CD4-positive, alpha-beta memory T cell (primary cell): Measurements from ENCODE around the gene DKK2. TPM values are rescaled to one million over a fixed set of nuclear protein-coding genes. Genes with fewer than 3 reads are reported as not detected.
"Not testable (repeated sequence)": the region's sequence is repeated elsewhere in the genome, so short reads cannot be mapped to it uniquely, and the experiment has no call there.

Experiments used
- CTCF ChIA-PET: fragments of 350-600 bp; sonication (Branson Sonifier 250); formaldehyde crosslinking; loops from one replicate; lab custom pipeline; 2021; ENCODE audit warnings: inconsistent platforms; ENCODE audit not compliant: partially characterized antibody; lab: Charles Lee
- POLR2A ChIA-PET: fragments of 350-600 bp; sonication (Branson Sonifier 250); formaldehyde crosslinking; loops from one replicate; lab custom pipeline; 2021; ENCODE audit not compliant: partially characterized antibody; lab: Charles Lee
- DNase-seq, 5 donors: peaks; one replicate each; pipeline versions ENCODE4 v3.0.0 to v3.0.0-alpha.2; 2020 to 2022; ENCODE audit warnings: mixed read lengths in 1 of 5
- H3K27ac ChIP-seq: one replicate; pipeline ENCODE4 v1.7.0; 2013; ENCODE audit warnings: low read depth, low read length
- H3K27me3 ChIP-seq: 2 replicates; pipeline ENCODE4 v1.7.0; 2013; ENCODE audit warnings: mild to moderate bottlenecking, low read length, moderate library complexity; ENCODE audit not compliant: insufficient read depth
- H3K36me3 ChIP-seq: 2 replicates; pipeline ENCODE4 v1.7.0; 2013; ENCODE audit warnings: mild to moderate bottlenecking, low read length, moderate library complexity; ENCODE audit not compliant: insufficient read depth
- H3K4me1 ChIP-seq: 2 replicates; pipeline ENCODE4 v1.7.0; 2013; ENCODE audit warnings: mild to moderate bottlenecking, low read length, moderate library complexity; ENCODE audit not compliant: insufficient read depth
- H3K4me3 ChIP-seq, 2 donors: one replicate each; pipeline ENCODE4 v1.7.0; 2013; ENCODE audit warnings: low read length in 2 of 2, mild to moderate bottlenecking in 1 of 2
- H3K9me3 ChIP-seq, 2 donors: one replicate each; pipeline ENCODE4 v1.7.0; 2013; ENCODE audit warnings: low read length in 2 of 2, control low read depth in 1 of 2; ENCODE audit not compliant: control insufficient read depth in 1 of 2
- H3K27ac Mint-ChIP-seq, 7 donors: one replicate each; pipeline ENCODE4 v1.8.0; 2020 to 2021; ENCODE audit warnings: mixed read lengths in 7 of 7, mild to moderate bottlenecking in 6 of 7, inconsistent platforms in 3 of 7, moderate library complexity in 3 of 7
- H3K27me3 Mint-ChIP-seq, 2 donors: one replicate each; pipeline ENCODE4 v1.8.0; 2020 to 2021; ENCODE audit warnings: mixed read lengths in 2 of 2
- H3K36me3 Mint-ChIP-seq, 2 donors: one replicate each; pipeline ENCODE4 v1.8.0; 2020 to 2021; ENCODE audit warnings: mixed read lengths in 2 of 2, inconsistent platforms in 1 of 2, mild to moderate bottlenecking in 1 of 2
- H3K4me1 Mint-ChIP-seq, 4 donors: one replicate each; pipeline ENCODE4 v1.8.0; 2020 to 2021; ENCODE audit warnings: mixed read lengths in 4 of 4, mild to moderate bottlenecking in 1 of 4
- H3K4me3 Mint-ChIP-seq, 8 donors: one replicate each; pipeline ENCODE4 v1.8.0; 2020 to 2021; ENCODE audit warnings: mixed read lengths in 8 of 8, mild to moderate bottlenecking in 7 of 8, moderate library complexity in 6 of 8, inconsistent platforms in 3 of 8
- H3K9me3 Mint-ChIP-seq, 8 donors: one replicate each; pipeline ENCODE4 v1.8.0; 2020 to 2021; ENCODE audit warnings: mixed read lengths in 8 of 8, mild to moderate bottlenecking in 5 of 8, inconsistent platforms in 3 of 8, moderate library complexity in 1 of 8
- intact Hi-C: fragments of 100-400 bp; cut with micrococcal nuclease; formaldehyde crosslinking; loops from one replicate; pipeline ENCODE4 v1.15.1; 2023
- polyA plus RNA-seq, 2 donors: library from polyadenylated mRNA; unstranded; fragments of 300-500 nt; fragmentation: Illumina TruSeq; gene quantifications; one replicate each; pipeline ENCODE4 v1.2.3, GENCODE V29; 2021
- total RNA-seq, 2 experiments: library from RNA; stranded (reverse); gene quantifications; one replicate each; pipeline ENCODE4 v1.2.3, GENCODE V29; 2021

Gene DKK2
- total and polyA plus RNA-seq, 4 experiments from 2014 or later: not detected

- Histone ChIP-seq H3K9me3 (no peaks in the 10 kb centered on the region), H3K4me3 (no peak overlapping the region), H3K27ac (no peak overlapping the region), H3K36me3 (no peaks in the 10 kb centered on the region), H3K27me3 (no peaks in the 10 kb centered on the region), H3K4me1 (no peaks in the 10 kb centered on the region)
- H3K27ac Mint-ChIP-seq: no peak overlapping the region
- ChIA-PET CTCF (no interaction called here), POLR2A (no interaction called here)
- no peaks in the 10 kb centered on the region for H3K36me3 Mint-ChIP-seq
- H3K9me3 Mint-ChIP-seq: peaks cover 0 to 4% (median 0%) of the 10 kb centered on the region in 8 donors
- intact Hi-C loops: no loop called here
- DNase-seq: no peak
- no peaks in the 10 kb centered on the region for H3K27me3 Mint-ChIP-seq
- no peaks in the 10 kb centered on the region for H3K4me1 Mint-ChIP-seq
- H3K4me3 Mint-ChIP-seq: no peak overlapping the region
Measured at GRCh38 chr4:106909486-106910188, 126.5 kb downstream of the DKK2 start.

GRCh38 chr4:106908049-106908448 lies 128.1 kb downstream of the DKK2 start:
- H3K27ac Mint-ChIP-seq, POLR2A ChIA-PET, H3K27ac ChIP-seq, H3K4me3 ChIP-seq, H3K9me3 Mint-ChIP-seq, DNase-seq, H3K36me3 Mint-ChIP-seq, H3K36me3 ChIP-seq, H3K4me1 ChIP-seq, H3K27me3 ChIP-seq, CTCF ChIA-PET, intact Hi-C loops, H3K4me1 Mint-ChIP-seq, H3K4me3 Mint-ChIP-seq, H3K27me3 Mint-ChIP-seq, H3K9me3 ChIP-seq: not testable (repeated sequence)

- no peak overlapping the region for H3K4me3 ChIP-seq
- no peak for DNase-seq
- H3K9me3 Mint-ChIP-seq: peaks cover 0 to 2% (median 0%) of the 10 kb centered on the region in 8 donors
- H3K4me1 Mint-ChIP-seq: no peaks in the 10 kb centered on the region
- intact Hi-C loops: no loop called here
- H3K27me3 Mint-ChIP-seq: no peaks in the 10 kb centered on the region
- H3K27ac ChIP-seq: no peak overlapping the region
- no peaks in the 10 kb centered on the region for H3K4me1 ChIP-seq
- H3K9me3 ChIP-seq: no peaks in the 10 kb centered on the region
- ChIA-PET POLR2A (no interaction called here), CTCF (no interaction called here)
- no peak overlapping the region for H3K4me3 Mint-ChIP-seq
- H3K27ac Mint-ChIP-seq: no peak overlapping the region
- no peaks in the 10 kb centered on the region for H3K36me3 Mint-ChIP-seq
- no peaks in the 10 kb centered on the region for H3K27me3 ChIP-seq
- H3K36me3 ChIP-seq: no peaks in the 10 kb centered on the region
Measured at GRCh38 chr4:106907216-106907615, 128.9 kb downstream of the DKK2 start.

DNA sequence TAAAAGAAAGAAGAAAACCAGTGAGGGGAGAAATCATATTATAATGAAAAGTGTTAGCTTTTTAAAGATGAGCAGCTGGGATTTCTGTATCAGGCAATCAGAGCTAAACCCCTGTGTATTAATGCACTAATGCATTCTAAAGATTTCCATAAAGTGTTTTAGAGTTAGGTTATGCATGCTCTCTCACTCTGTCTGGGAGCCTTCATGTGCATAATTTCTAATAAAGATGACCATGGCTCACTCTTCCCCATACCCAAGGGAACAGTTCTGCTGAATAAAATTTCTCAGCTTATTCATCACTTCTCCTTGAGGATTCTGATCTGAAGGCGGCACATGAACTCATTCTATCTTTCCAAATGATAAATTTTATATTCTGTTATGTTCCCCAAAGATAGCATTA lies 129.4 kb downstream of the DKK2 start:
- POLR2A ChIA-PET: no interaction called here
- no peaks in the 10 kb centered on the region for H3K36me3 Mint-ChIP-seq
- no peak for DNase-seq
- H3K4me1 ChIP-seq: no peaks in the 10 kb centered on the region
- no peak overlapping the region for H3K27ac ChIP-seq
- H3K4me3 Mint-ChIP-seq: no peak overlapping the region
- intact Hi-C loops: no loop called here
- H3K9me3 ChIP-seq: no peaks in the 10 kb centered on the region
- no peaks in the 10 kb centered on the region for H3K27me3 ChIP-seq
- no peak overlapping the region for H3K4me3 ChIP-seq
- H3K9me3 Mint-ChIP-seq: peaks cover 0 to 2% (median 0%) of the 10 kb centered on the region in 8 donors
- CTCF ChIA-PET: no interaction called here
- peak overlapping the region in 1 of 7 donors; percentile 21 for H3K27ac Mint-ChIP-seq
- no peaks in the 10 kb centered on the region for H3K4me1 Mint-ChIP-seq
- H3K36me3 ChIP-seq: no peaks in the 10 kb centered on the region
- no peaks in the 10 kb centered on the region for H3K27me3 Mint-ChIP-seq

DNA sequence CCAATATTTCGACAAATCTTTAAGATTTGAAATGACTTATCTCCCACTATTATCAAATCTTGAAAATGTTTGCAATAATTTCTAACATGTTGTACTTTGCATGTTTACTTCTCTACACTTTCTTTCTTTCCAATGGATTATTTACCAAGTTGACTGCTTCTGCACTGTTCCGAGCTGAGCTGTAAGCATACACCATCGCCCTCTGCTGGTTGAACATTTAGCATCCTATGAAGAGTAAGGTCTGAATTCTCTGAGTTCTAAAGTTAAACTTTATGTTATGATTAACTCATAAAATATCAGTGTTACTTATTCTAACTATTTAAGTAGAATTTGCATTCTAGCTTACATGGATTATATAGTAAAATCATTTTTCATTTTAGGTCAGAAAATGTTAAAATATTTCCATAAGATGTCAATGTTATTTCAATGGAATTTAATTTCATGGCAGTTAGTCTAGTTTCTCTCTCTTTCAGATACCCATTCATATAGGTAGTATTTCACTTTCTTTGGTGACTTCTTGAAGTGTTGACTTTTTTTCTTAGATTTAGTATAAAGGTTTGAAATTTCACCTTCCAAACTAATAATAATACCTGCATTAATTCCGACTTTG lies 137.4 kb downstream of the DKK2 start:
- Histone ChIP-seq H3K4me3 (no peak overlapping the region), H3K4me1 (no peaks in the 10 kb centered on the region), H3K9me3 (no peaks in the 10 kb centered on the region), H3K27ac (no peak overlapping the region), H3K36me3 (no peaks in the 10 kb centered on the region), H3K27me3 (no peaks in the 10 kb centered on the region)
- no peak for DNase-seq
- H3K4me1 Mint-ChIP-seq: no peaks in the 10 kb centered on the region
- CTCF ChIA-PET: no interaction called here
- H3K4me3 Mint-ChIP-seq: no peak overlapping the region
- H3K27ac Mint-ChIP-seq: no peak overlapping the region
- peaks cover 0 to 8% (median 2%) of the 10 kb centered on the region in 8 donors for H3K9me3 Mint-ChIP-seq
- H3K36me3 Mint-ChIP-seq: no peaks in the 10 kb centered on the region
- POLR2A ChIA-PET: no interaction called here
- intact Hi-C loops: no loop called here
- no peaks in the 10 kb centered on the region for H3K27me3 Mint-ChIP-seq

DNA sequence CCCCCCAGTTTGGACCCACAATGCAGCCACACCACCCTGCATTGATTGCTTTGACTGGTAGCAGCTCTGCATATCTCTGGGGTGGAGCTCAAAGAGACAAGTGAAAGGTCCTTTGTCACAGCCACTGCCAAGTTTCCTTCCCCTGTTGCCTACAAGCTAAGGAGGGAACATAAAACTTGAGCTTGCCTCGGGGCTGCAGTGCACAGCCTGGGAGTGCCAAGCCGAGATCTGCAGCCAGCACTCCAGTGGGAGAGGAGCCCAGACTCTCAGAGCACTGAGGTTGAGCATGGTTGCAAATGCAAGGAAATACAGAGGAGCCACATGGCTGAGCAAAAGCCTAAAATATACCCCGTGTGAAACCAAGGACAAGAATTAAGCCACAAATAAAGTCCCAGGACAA lies 142.2 kb downstream of the DKK2 start:
- no peak overlapping the region for H3K4me3 ChIP-seq
- intact Hi-C loops: no loop called here
- Mint-ChIP-seq H3K27ac (no peak overlapping the region), H3K27me3 (no peaks in the 10 kb centered on the region), H3K9me3 (peaks cover 0 to 8% (median 0%) of the 10 kb centered on the region in 8 donors), H3K4me3 (no peak overlapping the region), H3K4me1 (no peaks in the 10 kb centered on the region), H3K36me3 (no peaks in the 10 kb centered on the region)
- ChIA-PET CTCF (no interaction called here), POLR2A (no interaction called here)
- no peaks in the 10 kb centered on the region for H3K9me3 ChIP-seq
- no peak for DNase-seq
- H3K27me3 ChIP-seq: no peaks in the 10 kb centered on the region
- no peak overlapping the region for H3K27ac ChIP-seq
- H3K36me3 ChIP-seq: no peaks in the 10 kb centered on the region
- H3K4me1 ChIP-seq: no peaks in the 10 kb centered on the region

- Mint-ChIP-seq H3K27ac (no peak overlapping the region), H3K4me3 (no peak overlapping the region), H3K4me1 (no peaks in the 10 kb centered on the region), H3K9me3 (peaks cover 0 to 8% (median 0%) of the 10 kb centered on the region in 8 donors), H3K27me3 (no peaks in the 10 kb centered on the region), H3K36me3 (no peaks in the 10 kb centered on the region)
- ChIA-PET CTCF (no interaction called here), POLR2A (no interaction called here)
- no peaks in the 10 kb centered on the region for H3K27me3 ChIP-seq
- H3K4me1 ChIP-seq: no peaks in the 10 kb centered on the region
- intact Hi-C loops: no loop called here
- H3K4me3 ChIP-seq: no peak overlapping the region
- DNase-seq: no peak
- no peaks in the 10 kb centered on the region for H3K9me3 ChIP-seq
- no peaks in the 10 kb centered on the region for H3K36me3 ChIP-seq
- no peak overlapping the region for H3K27ac ChIP-seq
Measured at GRCh38 chr4:106893395-106893881, 142.7 kb downstream of the DKK2 start.
